DOHH2 (cell line): ENCODE measurements around the gene NFIB.

ENCODE experiments used
- EZH2phosphoT487 ChIP-seq: fragments of 200-600 bp; sonication (generic); IDR thresholded peaks from 2 replicates; pipeline ENCODE4 v1.6.1; 2017; ENCODE audit warnings: borderline replicate concordance, mild to moderate bottlenecking, antibody characterized with exemption, low read length, moderate library complexity, mixed read lengths
- TF ChIP-seq, protein P1 (sequence below): fragments of 200-600 bp; sonication (generic); IDR thresholded peaks from one replicate; pipeline ENCODE4 v1.5.1; 2014; ENCODE audit warnings: antibody characterized with exemption, mild to moderate bottlenecking, low read depth, low read length; ENCODE audit not compliant: poor library complexity, severe bottlenecking

GRCh38 chr9:14173713-14174112 lies 140.2 kb downstream of the NFIB start:
- TF ChIP-seq, protein P1, sequence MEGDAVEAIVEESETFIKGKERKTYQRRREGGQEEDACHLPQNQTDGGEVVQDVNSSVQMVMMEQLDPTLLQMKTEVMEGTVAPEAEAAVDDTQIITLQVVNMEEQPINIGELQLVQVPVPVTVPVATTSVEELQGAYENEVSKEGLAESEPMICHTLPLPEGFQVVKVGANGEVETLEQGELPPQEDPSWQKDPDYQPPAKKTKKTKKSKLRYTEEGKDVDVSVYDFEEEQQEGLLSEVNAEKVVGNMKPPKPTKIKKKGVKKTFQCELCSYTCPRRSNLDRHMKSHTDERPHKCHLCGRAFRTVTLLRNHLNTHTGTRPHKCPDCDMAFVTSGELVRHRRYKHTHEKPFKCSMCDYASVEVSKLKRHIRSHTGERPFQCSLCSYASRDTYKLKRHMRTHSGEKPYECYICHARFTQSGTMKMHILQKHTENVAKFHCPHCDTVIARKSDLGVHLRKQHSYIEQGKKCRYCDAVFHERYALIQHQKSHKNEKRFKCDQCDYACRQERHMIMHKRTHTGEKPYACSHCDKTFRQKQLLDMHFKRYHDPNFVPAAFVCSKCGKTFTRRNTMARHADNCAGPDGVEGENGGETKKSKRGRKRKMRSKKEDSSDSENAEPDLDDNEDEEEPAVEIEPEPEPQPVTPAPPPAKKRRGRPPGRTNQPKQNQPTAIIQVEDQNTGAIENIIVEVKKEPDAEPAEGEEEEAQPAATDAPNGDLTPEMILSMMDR, result no peak
- no peak for TF ChIP-seq EZH2phosphoT487
